Astrocyte (in vitro differentiated cells and primary cell): ENCODE measurements around the gene WDR1. TPM values are rescaled to one million over a fixed set of nuclear protein-coding genes. Genes with fewer than 3 reads are reported as not detected.
A peak's percentile ranks its signal among the peaks of the same experiment; 100 is the strongest.

Experiments used
- DNase-seq: peaks from one replicate; pipeline ENCODE4 v3.0.0-alpha.2; 2010; ENCODE audit warnings: low read depth
- FAIRE-seq: peaks from 2 replicates; lab custom pipeline; 2011; peaks lifted over from hg19 to GRCh38; lab: Jason Lieb, UNC
- H2AFZ ChIP-seq: 2 replicates; pipeline ENCODE4 v1.6.0; 2012; ENCODE audit warnings: low read depth, low read length, inconsistent platforms
- H3K27ac ChIP-seq: 2 replicates; pipeline ENCODE4 v1.5.1; 2011; ENCODE audit warnings: low read depth, low read length, inconsistent platforms
- H3K27me3 ChIP-seq: 2 replicates; pipeline ENCODE4 v1.6.0; 2011; ENCODE audit warnings: low read length, inconsistent platforms; ENCODE audit not compliant: insufficient read depth
- H3K36me3 ChIP-seq: 2 replicates; pipeline ENCODE4 v1.5.1; 2011; ENCODE audit warnings: low read length, inconsistent platforms; ENCODE audit not compliant: insufficient read depth
- H3K4me1 ChIP-seq: 2 replicates; pipeline ENCODE4 v1.5.1; 2011; ENCODE audit warnings: low read length, inconsistent platforms; ENCODE audit not compliant: insufficient read depth
- H3K4me2 ChIP-seq: 2 replicates; pipeline ENCODE4 v1.6.0; 2012; ENCODE audit warnings: low read length, inconsistent platforms
- H3K4me3 ChIP-seq: 2 replicates; pipeline ENCODE4 v1.5.1; 2011; ENCODE audit warnings: low read depth, mild to moderate bottlenecking, low read length, inconsistent platforms; ENCODE audit not compliant: insufficient read depth
- H3K79me2 ChIP-seq: 2 replicates; pipeline ENCODE4 v1.6.0; 2012; ENCODE audit warnings: mild to moderate bottlenecking, low read length, inconsistent platforms; ENCODE audit not compliant: insufficient read depth
- H3K9ac ChIP-seq: 2 replicates; pipeline ENCODE4 v1.6.0; 2012; ENCODE audit warnings: mild to moderate bottlenecking, low read length, inconsistent platforms
- H3K9me3 ChIP-seq: 2 replicates; pipeline ENCODE4 v1.5.1; 2012; ENCODE audit warnings: low read depth, mild to moderate bottlenecking, low read length, inconsistent platforms; ENCODE audit not compliant: insufficient read depth
- H4K20me1 ChIP-seq: 2 replicates; pipeline ENCODE4 v1.6.0; 2012; ENCODE audit warnings: low read length, inconsistent platforms; ENCODE audit not compliant: insufficient read depth
- H3K27ac Mint-ChIP-seq: one replicate; pipeline ENCODE4 v1.8.0; 2021; ENCODE audit warnings: mild to moderate bottlenecking, mixed read lengths; ENCODE audit not compliant: unreplicated experiment
- H3K27me3 Mint-ChIP-seq: one replicate; pipeline ENCODE4 v1.8.0; 2021; ENCODE audit warnings: low read depth, mixed read lengths; ENCODE audit not compliant: unreplicated experiment
- H3K36me3 Mint-ChIP-seq: one replicate; pipeline ENCODE4 v1.8.0; 2021; ENCODE audit warnings: low read depth, mixed read lengths; ENCODE audit not compliant: unreplicated experiment
- H3K4me1 Mint-ChIP-seq: one replicate; pipeline ENCODE4 v1.8.0; 2021; ENCODE audit warnings: low read depth, mixed read lengths; ENCODE audit not compliant: unreplicated experiment
- H3K4me3 Mint-ChIP-seq: one replicate; pipeline ENCODE4 v1.8.0; 2021; ENCODE audit warnings: mild to moderate bottlenecking, moderate library complexity, mixed read lengths; ENCODE audit not compliant: unreplicated experiment
- H3K9me3 Mint-ChIP-seq: one replicate; pipeline ENCODE4 v1.8.0; 2021; ENCODE audit warnings: mild to moderate bottlenecking, mixed read lengths; ENCODE audit not compliant: unreplicated experiment
- CTCF ChIP-seq: IDR thresholded peaks from 2 replicates; pipeline ENCODE4 v1.5.1; 2011; ENCODE audit warnings: low read depth, mild to moderate bottlenecking, inconsistent platforms, low read length, moderate library complexity; ENCODE audit not compliant: insufficient read depth
- EZH2 ChIP-seq: IDR thresholded peaks from 2 replicates; pipeline ENCODE4 v1.6.1; 2012; ENCODE audit warnings: mild to moderate bottlenecking, low read length, inconsistent platforms; ENCODE audit not compliant: insufficient read depth
- total RNA-seq: library from RNA; stranded (reverse); gene quantifications from 2 replicates; pipeline ENCODE4 v1.2.1, GENCODE V29; 2021

WDR1 gene
- total RNA-seq, 1 donor from 2014 or later, result 620 TPM

- Histone ChIP-seq H4K20me1 (peaks cover 99% of the 10 kb centered on the region), H3K79me2 (peaks cover 96% of the 10 kb centered on the region)
These were observed 35.4 kb downstream of the WDR1 start for GRCh38 chr4:10081218-10081606.

GRCh38 chr4:10080589-10081217 lies 35.9 kb downstream of the WDR1 start:
- peaks cover 95% of the 10 kb centered on the region for H3K79me2 ChIP-seq
- H3K4me1 Mint-ChIP-seq, result peaks cover 7% of the 10 kb centered on the region
- H3K9me3 ChIP-seq, result no peaks in the 10 kb centered on the region
- FAIRE-seq, result no peak
- H3K27ac Mint-ChIP-seq, result no peak overlapping the region
- H3K4me3 Mint-ChIP-seq, result no peak overlapping the region
- no peaks in the 10 kb centered on the region for H3K27me3 ChIP-seq
- H3K4me1 ChIP-seq, result peaks cover 6% of the 10 kb centered on the region
- no peak overlapping the region for H3K27ac ChIP-seq
- H3K36me3 ChIP-seq, result peaks cover 83% of the 10 kb centered on the region
- peaks cover 99% of the 10 kb centered on the region for H4K20me1 ChIP-seq
- H2AFZ ChIP-seq, result no peak overlapping the region
- no peaks in the 10 kb centered on the region for H3K27me3 Mint-ChIP-seq
- no peak overlapping the region for H3K4me2 ChIP-seq
- DNase-seq, result no peak
- peaks cover 2% of the 10 kb centered on the region for H3K9me3 Mint-ChIP-seq
- no peak overlapping the region for H3K9ac ChIP-seq
- H3K4me3 ChIP-seq, result no peak overlapping the region
- TF ChIP-seq CTCF (no peak), EZH2 (no peak)
- H3K36me3 Mint-ChIP-seq, result peaks cover 20% of the 10 kb centered on the region

More at GRCh38 chr4:10081218-10081606, 35.4 kb downstream of the WDR1 start:
- Histone ChIP-seq H3K9me3 (no peaks in the 10 kb centered on the region), H3K36me3 (peaks cover 83% of the 10 kb centered on the region), H3K4me2 (no peak overlapping the region), H3K9ac (no peak overlapping the region), H3K27ac (no peak overlapping the region), H3K4me3 (no peak overlapping the region), H3K4me1 (peaks cover 1% of the 10 kb centered on the region), H2AFZ (no peak overlapping the region), H3K27me3 (no peaks in the 10 kb centered on the region)
- Mint-ChIP-seq H3K27ac (peak overlapping the region; percentile 26), H3K27me3 (no peaks in the 10 kb centered on the region), H3K4me1 (peaks cover 4% of the 10 kb centered on the region), H3K9me3 (peaks cover 2% of the 10 kb centered on the region), H3K4me3 (no peak overlapping the region), H3K36me3 (peaks cover 20% of the 10 kb centered on the region)
- no peak for DNase-seq
- TF ChIP-seq CTCF (no peak), EZH2 (no peak)
- FAIRE-seq, result no peak

- Mint-ChIP-seq H3K36me3 (peaks cover 20% of the 10 kb centered on the region), H3K4me3 (no peak overlapping the region), H3K9me3 (peaks cover 2% of the 10 kb centered on the region), H3K4me1 (peaks cover 12% of the 10 kb centered on the region), H3K27me3 (no peaks in the 10 kb centered on the region), H3K27ac (no peak overlapping the region)
- Histone ChIP-seq H3K4me3 (no peak overlapping the region), H3K36me3 (peaks cover 83% of the 10 kb centered on the region), H3K27ac (no peak overlapping the region), H3K4me2 (no peak overlapping the region), H3K4me1 (peaks cover 13% of the 10 kb centered on the region), H3K9ac (no peak overlapping the region), H3K9me3 (no peaks in the 10 kb centered on the region), H3K79me2 (peaks cover 88% of the 10 kb centered on the region), H4K20me1 (peaks cover 99% of the 10 kb centered on the region), H3K27me3 (no peaks in the 10 kb centered on the region), H2AFZ (no peak overlapping the region)
- DNase-seq (no peak), FAIRE-seq (no peak)
- TF ChIP-seq EZH2, result no peak
- no peak for TF ChIP-seq CTCF
These were observed 36.5 kb downstream of the WDR1 start for GRCh38 chr4:10079912-10080588.
